Measurements from ENCODE around the gene IGSF9.

IGSF9 gene

DNA sequence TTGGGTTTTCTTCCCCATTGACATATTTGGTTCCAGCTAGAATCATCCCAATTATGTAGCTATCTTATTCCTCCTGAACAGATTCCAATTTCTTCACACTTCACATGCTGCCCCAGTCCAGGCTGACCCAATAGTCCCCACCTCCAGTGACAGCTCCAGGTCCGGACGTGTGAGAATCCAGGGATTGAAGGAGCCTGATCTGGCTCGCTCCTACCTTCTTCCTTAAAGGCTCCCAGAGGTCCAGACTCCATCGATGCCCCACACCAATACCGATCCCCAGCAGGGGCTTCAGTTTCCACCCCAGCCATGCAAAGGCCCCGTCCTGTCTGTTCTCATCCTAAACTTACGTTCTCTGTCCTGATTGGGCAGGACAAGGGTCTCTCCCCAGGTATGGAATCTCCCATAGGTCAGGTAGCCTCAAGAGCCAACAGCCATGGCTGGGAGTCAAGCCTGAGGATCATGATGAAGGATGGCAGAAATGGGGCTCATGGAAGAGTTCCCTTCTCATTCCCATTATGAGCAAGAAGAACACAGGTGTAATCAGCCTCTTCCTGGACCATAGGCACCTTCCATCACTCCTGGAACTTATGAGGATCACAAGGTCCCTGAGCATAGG is 29.0 kb upstream of the IGSF9 start:
- Histone ChIP-seq H2AFZ (ENCODE audit: low read depth, low read length, severe bottlenecking) (no peak overlapping the region), H3K9me3 (ENCODE audit: insufficient read depth, low read length) (no peaks in the 10 kb centered on the region), H3K79me2 (ENCODE audit: insufficient read depth, low read length) (no peaks in the 10 kb centered on the region), H3K27ac (ENCODE audit: low read depth, low read length) (no peak overlapping the region), H3K27me3 (ENCODE audit: low read length) (no peaks in the 10 kb centered on the region), H3K9ac (ENCODE audit: low read length) (no peak overlapping the region), H4K20me1 (ENCODE audit: low read depth, low read length) (no peaks in the 10 kb centered on the region), H3K4me2 (ENCODE audit: low read depth, low read length, poor library complexity, severe bottlenecking) (no peak overlapping the region), H3K4me3 (ENCODE audit: insufficient read depth, low read length, poor library complexity, severe bottlenecking) (no peak overlapping the region), H3K9me2 (replicated peaks; ENCODE audit: insufficient read depth, low read length) (no peaks in the 10 kb centered on the region), H3F3A (ENCODE audit: insufficient read depth) (no peaks in the 10 kb centered on the region), H3K36me3 (ENCODE audit: low read length) (no peaks in the 10 kb centered on the region)
- TF ChIP-seq, protein P1, sequence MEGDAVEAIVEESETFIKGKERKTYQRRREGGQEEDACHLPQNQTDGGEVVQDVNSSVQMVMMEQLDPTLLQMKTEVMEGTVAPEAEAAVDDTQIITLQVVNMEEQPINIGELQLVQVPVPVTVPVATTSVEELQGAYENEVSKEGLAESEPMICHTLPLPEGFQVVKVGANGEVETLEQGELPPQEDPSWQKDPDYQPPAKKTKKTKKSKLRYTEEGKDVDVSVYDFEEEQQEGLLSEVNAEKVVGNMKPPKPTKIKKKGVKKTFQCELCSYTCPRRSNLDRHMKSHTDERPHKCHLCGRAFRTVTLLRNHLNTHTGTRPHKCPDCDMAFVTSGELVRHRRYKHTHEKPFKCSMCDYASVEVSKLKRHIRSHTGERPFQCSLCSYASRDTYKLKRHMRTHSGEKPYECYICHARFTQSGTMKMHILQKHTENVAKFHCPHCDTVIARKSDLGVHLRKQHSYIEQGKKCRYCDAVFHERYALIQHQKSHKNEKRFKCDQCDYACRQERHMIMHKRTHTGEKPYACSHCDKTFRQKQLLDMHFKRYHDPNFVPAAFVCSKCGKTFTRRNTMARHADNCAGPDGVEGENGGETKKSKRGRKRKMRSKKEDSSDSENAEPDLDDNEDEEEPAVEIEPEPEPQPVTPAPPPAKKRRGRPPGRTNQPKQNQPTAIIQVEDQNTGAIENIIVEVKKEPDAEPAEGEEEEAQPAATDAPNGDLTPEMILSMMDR (IDR thresholded peaks at IDR 0.05; ENCODE audit: insufficient read depth, low read length, poor library complexity, severe bottlenecking): no peak
- TF ChIP-seq EZH2phosphoT487 (conservative IDR thresholded peaks at IDR 0.05; ENCODE audit: low read length): no peak

DNA sequence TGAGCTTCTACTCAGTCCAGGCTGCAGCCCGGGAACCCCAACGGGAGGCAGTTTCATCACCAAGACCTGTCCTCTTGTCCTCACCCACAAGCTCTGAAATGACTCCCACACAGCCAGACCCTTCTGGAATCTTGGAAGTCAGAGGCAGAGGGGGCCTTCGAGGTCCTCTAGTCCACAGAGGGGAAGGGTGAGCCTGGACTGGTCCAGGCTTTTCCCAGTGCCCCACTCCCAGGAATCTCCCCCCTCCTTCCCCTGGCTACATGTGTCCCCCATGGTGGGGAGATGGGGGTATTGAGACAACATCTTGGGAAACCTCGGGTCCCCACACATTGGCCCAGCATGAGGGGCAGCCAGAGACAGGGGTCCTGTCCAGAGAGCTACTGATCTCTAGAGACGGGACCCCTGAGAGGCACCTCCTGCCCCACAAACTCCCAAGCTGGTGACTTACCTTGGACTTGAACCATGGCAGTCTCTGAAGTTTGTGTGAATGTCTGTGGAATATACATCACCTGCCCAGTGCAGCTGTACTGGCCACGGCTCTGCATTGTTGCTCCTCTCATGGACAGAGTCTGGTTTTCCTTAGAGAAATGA is 28.0 kb upstream of the IGSF9 start:
- no peaks in the 10 kb centered on the region for H3F3A ChIP-seq (ENCODE audit: insufficient read depth)
- no peak overlapping the region for H3K4me2 ChIP-seq (ENCODE audit: low read depth, low read length, poor library complexity, severe bottlenecking)
- no peak overlapping the region for H2AFZ ChIP-seq (ENCODE audit: low read depth, low read length, severe bottlenecking)
- no peaks in the 10 kb centered on the region for H3K9me3 ChIP-seq (ENCODE audit: insufficient read depth, low read length)
- no peaks in the 10 kb centered on the region for H3K9me2 ChIP-seq (replicated peaks; ENCODE audit: insufficient read depth, low read length)
- no peaks in the 10 kb centered on the region for H4K20me1 ChIP-seq (ENCODE audit: low read depth, low read length)
- H3K9ac ChIP-seq (ENCODE audit: low read length): no peak overlapping the region
- H3K79me2 ChIP-seq (ENCODE audit: insufficient read depth, low read length): no peaks in the 10 kb centered on the region
- no peak for TF ChIP-seq EZH2phosphoT487 (conservative IDR thresholded peaks at IDR 0.05; ENCODE audit: low read length)
- TF ChIP-seq, protein P1 (IDR thresholded peaks at IDR 0.05; ENCODE audit: insufficient read depth, low read length, poor library complexity, severe bottlenecking): no peak
- H3K27ac ChIP-seq (ENCODE audit: low read depth, low read length): no peak overlapping the region
- H3K27me3 ChIP-seq (ENCODE audit: low read length): no peaks in the 10 kb centered on the region
- H3K36me3 ChIP-seq (ENCODE audit: low read length): no peaks in the 10 kb centered on the region
- no peak overlapping the region for H3K4me3 ChIP-seq (ENCODE audit: insufficient read depth, low read length, poor library complexity, severe bottlenecking)

DNA sequence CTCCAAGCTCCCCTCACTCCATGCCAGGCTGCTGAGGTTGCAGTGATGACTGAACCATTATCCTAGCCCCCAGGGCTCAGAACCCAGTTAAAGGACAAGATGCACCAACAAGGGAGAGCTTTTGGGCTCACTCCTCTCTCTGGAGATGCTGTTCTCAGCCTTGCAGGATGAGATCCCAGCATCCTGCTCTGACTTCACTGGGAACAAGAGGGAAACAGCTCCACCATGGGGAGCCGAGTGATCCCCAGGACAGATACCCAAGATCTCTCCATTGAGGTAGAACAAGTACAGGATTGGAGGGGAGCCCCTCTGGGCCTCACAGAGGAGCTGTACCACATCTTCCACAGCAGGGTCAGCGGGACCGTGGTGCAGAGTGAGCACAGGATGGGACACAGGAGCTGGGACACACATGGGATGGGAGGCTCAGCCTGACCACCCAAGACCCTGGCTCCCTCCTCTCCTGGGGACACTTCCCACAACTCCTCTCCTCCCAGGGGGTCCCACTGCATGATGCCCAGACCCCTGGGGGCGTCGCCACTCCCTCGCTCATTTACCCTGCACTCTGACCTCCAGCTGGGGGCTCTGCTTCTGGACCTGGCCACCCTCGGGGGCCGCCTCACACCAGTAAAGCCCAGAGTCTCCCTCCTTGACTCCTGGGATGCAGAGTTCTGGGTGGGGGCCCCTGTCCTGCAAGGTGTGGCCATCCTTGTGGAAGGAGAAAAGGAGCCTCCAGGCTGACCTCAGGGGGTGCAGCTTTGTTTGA is 27.2 kb upstream of the IGSF9 start:
- Histone ChIP-seq H3K79me2 (ENCODE audit: insufficient read depth, low read length) (no peaks in the 10 kb centered on the region), H2AFZ (ENCODE audit: low read depth, low read length, severe bottlenecking) (no peak overlapping the region), H4K20me1 (ENCODE audit: low read depth, low read length) (no peaks in the 10 kb centered on the region), H3F3A (ENCODE audit: insufficient read depth) (no peaks in the 10 kb centered on the region), H3K4me3 (ENCODE audit: insufficient read depth, low read length, poor library complexity, severe bottlenecking) (no peak overlapping the region), H3K27me3 (ENCODE audit: low read length) (no peaks in the 10 kb centered on the region), H3K4me2 (ENCODE audit: low read depth, low read length, poor library complexity, severe bottlenecking) (no peak overlapping the region), H3K9me3 (ENCODE audit: insufficient read depth, low read length) (no peaks in the 10 kb centered on the region), H3K36me3 (ENCODE audit: low read length) (no peaks in the 10 kb centered on the region), H3K9me2 (replicated peaks; ENCODE audit: insufficient read depth, low read length) (no peaks in the 10 kb centered on the region), H3K9ac (ENCODE audit: low read length) (no peak overlapping the region), H3K27ac (ENCODE audit: low read depth, low read length) (no peak overlapping the region)
- TF ChIP-seq, protein P1 (IDR thresholded peaks at IDR 0.05; ENCODE audit: insufficient read depth, low read length, poor library complexity, severe bottlenecking): no peak
- no peak for TF ChIP-seq EZH2phosphoT487 (conservative IDR thresholded peaks at IDR 0.05; ENCODE audit: low read length)

Data from SU-DHL-6 (cell line).